Measurements from ENCODE around the gene TRIM28.

Gene TRIM28

GRCh38 chr19:58549664-58550361 is 5.9 kb downstream of the TRIM28 start:
- DNase-seq: no peak

GRCh38 chr19:58550362-58551122 is 6.7 kb downstream of the TRIM28 start:
- no peak for DNase-seq

- no peak for DNase-seq
These were observed 7.2 kb downstream of the TRIM28 start for GRCh38 chr19:58551123-58551497.

GRCh38 chr19:58551577-58552471 is 8.0 kb downstream of the TRIM28 start:
- no peak for DNase-seq

- no peak for DNase-seq
These were observed 8.8 kb downstream of the TRIM28 start for GRCh38 chr19:58552655-58553054.

GRCh38 chr19:58553799-58554493 is 10.1 kb downstream of the TRIM28 start:
- DNase-seq: no peak

GRCh38 chr19:58554494-58555368 is 10.9 kb downstream of the TRIM28 start, which contains the start of gene CHMP2A:
Gene CHMP2A, minus strand, starts transcription at chr19:58555105. Its CDS starts 893 bp downstream, at chr19:58554212.
- DNase-seq: no peak

- DNase-seq: no peak
These were observed 11.6 kb downstream of the TRIM28 start for GRCh38 chr19:58555369-58555885.

- no peak for DNase-seq
These were observed 12.2 kb downstream of the TRIM28 start for GRCh38 chr19:58555920-58556621.

- DNase-seq: no peak
These were observed 12.9 kb downstream of the TRIM28 start for GRCh38 chr19:58556622-58557220.

- DNase-seq: no peak
These were observed 13.6 kb downstream of the TRIM28 start for GRCh38 chr19:58557221-58558065.

- no peak for DNase-seq
These were observed 14.3 kb downstream of the TRIM28 start, which contains the start of gene UBE2M for GRCh38 chr19:58558066-58558622. Gene UBE2M, minus strand, starts transcription at chr19:58558611. Its CDS starts 230 bp downstream, at chr19:58558381.

- DNase-seq: no peak
These were observed 14.9 kb downstream of the TRIM28 start for GRCh38 chr19:58558623-58559274.

GRCh38 chr19:58559275-58560006 is 15.6 kb downstream of the TRIM28 start:
- no peak for DNase-seq

- no peak for DNase-seq
These were observed 16.4 kb downstream of the TRIM28 start for GRCh38 chr19:58560007-58560887.

GRCh38 chr19:58560921-58561320 is 17.1 kb downstream of the TRIM28 start:
- DNase-seq: no peak
